GM12874 (cell line): ENCODE data around the gene ICA1.

ENCODE experiments used
- TF ChIP-seq, protein P1 (sequence below): IDR thresholded peaks from 2 replicates; pipeline ENCODE4 v1.5.1; 2011; ENCODE audit warnings: low read depth, mild to moderate bottlenecking, control low read depth, low read length, moderate library complexity; ENCODE audit not compliant: insufficient read depth

Gene ICA1

DNA sequence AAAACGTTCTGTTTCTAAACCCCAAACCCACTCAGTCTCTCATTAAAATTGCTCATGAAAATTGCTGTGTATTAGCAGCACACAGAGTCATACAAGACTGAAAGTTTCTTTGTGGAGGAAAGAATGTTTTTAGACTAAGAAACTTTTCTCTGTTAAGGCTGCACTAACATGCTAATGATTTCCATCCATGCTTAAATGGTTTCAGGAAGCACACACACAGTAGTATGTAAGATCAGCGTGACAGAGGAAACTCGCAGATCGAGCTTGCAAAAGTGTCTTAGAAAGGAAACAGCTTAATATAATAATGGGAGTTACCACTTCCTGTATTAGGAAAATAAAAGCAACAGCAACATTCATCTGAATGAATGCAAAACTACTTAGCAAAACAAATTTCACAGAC, 112.7 kb downstream of the ICA1 start:
- TF ChIP-seq, protein P1, sequence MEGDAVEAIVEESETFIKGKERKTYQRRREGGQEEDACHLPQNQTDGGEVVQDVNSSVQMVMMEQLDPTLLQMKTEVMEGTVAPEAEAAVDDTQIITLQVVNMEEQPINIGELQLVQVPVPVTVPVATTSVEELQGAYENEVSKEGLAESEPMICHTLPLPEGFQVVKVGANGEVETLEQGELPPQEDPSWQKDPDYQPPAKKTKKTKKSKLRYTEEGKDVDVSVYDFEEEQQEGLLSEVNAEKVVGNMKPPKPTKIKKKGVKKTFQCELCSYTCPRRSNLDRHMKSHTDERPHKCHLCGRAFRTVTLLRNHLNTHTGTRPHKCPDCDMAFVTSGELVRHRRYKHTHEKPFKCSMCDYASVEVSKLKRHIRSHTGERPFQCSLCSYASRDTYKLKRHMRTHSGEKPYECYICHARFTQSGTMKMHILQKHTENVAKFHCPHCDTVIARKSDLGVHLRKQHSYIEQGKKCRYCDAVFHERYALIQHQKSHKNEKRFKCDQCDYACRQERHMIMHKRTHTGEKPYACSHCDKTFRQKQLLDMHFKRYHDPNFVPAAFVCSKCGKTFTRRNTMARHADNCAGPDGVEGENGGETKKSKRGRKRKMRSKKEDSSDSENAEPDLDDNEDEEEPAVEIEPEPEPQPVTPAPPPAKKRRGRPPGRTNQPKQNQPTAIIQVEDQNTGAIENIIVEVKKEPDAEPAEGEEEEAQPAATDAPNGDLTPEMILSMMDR: no peak

DNA sequence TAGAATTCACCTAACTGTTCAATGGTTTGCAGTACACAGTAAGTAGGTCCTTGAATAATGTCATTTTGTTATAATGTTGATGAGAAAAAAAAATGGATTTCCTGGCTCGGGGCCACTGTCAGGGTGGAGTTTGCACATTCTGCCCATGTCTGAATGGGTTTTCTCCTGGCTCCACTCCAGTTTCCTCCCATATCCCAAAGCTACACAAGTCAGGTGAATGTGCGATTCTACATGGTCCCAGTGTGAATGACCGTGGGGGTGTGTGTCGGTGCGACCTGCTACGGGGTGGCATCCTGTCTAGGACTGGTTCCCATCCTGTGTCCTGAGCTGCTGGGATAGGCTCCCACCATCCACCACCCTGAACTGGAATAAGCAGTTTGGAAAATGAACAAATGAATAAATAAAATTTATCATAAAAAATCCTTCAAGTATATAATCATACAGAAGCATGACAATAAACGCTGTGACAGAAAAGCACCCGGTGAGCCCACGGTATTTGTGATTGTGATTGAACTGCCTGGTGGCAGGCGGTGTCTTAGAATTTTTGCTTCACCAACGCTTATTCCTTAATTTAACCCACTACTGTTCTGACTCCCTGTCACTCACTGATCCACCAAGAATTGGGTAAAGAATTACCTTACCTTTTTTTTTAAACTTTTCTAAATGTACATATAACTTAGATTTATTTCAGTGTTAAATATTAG, 114.1 kb downstream of the ICA1 start:
- TF ChIP-seq, protein P1: no peak

DNA sequence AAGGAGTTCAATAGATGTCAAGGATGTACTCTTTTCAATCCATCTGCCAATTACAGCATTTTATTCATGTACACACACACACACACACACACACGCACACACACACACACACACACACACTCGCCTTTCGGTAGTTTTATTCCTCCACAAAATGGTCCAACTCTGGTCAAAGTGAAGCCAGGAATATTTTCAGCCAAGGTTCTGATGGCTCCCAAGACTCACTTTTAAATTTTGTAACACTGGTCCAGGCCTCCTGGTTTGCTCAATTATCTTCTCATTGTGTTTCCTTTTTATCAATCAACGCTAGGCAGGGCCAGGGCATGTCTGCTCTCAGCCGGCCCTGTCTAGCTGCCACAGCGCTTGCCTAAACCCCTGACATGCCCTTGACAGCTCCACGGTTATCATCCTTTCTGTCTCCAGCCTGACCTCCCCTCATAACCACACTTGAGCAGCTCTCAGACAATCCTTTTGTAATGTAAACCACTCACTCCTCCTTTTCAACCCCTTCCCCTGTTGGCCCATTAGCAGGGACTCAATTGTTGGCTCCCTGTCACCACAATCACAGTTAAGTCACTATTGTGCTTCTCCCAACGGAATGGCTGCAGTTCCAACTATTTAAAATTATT, 115.1 kb downstream of the ICA1 start:
- TF ChIP-seq, protein P1: no peak

DNA sequence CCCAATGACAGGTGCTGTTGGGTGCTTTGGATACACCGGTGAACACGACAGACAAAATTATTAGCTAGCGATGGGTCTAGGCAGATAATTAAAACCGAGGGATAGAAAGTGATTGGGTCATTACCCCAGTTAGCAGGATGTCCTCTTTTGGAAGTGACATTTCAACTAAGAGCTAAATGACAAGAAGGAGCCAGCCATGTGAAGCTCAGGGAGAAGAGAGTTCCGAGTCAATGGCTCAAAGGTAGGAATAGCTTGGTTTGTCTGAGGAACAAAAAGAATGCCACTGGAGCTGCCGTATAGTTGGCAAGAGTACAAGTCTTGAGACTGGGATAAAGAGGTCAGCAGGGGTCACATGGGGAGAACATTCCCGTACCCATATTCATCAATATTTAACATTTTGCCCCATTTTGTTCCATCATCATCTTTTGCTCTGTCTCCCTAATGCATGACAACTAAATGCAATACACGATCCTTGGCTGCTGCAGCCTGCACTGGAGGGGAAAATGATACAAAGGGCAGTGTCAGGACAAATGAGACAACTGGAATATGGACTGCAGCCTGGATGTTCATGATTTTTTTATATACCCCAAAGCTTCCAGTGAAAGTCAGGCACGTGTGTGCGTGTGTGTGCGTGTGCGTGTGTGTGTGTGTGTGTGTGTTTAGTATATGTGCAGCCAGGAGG, 115.7 kb downstream of the ICA1 start:
- TF ChIP-seq, protein P1: no peak

DNA sequence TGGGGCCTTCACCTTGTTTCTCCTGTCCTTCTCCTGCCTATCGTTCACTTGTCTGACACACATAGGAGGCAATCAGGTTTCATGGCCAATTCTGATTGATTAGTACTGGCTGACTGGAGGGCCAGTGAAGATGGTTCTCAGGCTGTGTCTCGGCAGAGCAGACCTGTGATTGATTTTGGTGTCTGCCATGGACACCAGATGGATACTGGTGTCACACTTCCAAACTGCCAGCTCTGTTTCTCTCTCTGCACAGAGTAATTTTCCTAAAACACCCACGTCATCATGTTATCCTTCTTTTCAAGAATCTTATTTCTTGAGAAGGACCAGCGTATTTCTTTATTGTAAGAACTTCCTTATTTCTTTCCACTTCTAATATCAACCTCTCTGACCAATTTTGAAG, 117.1 kb downstream of the ICA1 start:
- TF ChIP-seq, protein P1: no peak

DNA sequence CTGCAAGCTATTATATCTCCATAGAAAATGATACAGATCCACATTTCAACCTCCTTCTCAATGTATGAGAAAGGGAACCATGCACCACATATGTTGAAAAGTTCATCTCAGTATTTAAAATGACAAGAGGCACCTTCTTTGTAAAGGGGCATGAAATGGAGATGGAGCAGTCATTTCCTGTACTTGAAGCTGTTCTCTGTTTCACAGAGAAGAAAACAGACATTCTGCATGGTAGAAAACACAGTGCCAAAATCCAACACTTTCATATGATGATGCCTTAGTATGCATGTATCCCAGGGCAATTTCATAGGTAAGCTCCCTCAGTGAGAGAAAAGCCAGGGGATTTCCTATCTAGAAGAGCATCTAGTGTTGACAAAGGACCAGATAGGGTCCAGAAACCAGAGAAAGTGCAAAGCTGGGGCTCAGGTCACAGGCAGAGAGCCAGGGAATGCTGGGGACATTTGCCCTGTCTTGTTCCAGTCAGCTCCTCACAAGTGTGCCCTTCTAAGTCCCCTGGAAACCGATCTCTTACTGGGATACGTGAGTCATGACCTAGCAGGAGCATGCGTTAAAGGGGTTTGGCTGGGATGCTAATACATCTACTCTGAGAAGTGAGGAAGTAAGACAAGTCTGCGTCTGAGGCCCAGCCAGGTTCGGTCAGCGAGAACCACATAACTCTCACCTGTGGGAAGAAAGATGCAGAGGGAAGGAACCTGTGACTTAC, 118.7 kb downstream of the ICA1 start:
- TF ChIP-seq, protein P1: no peak

DNA sequence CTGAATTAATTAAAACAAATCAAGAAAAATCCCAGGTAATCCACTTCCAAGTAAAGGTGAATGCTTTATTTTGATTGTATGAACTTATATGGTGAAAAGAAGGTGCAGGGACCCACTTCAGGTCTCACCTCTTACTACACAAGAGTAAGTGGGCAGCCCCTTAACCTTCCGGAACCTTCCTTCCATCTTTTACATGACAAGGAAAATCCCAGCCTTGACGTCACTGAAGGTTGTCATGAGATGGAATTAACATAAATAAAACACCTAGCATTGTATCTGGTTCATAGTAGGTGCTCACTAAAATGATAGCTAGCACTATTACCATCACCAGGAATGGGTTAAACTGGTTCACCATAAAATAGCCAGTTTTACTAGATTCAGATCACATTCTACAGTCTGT, 119.5 kb downstream of the ICA1 start:
- TF ChIP-seq, protein P1: no peak
